Amygdala (tissue), 56 donors: Measurements from ENCODE around the gene ZDHHC3.
A peak's percentile ranks its signal among the peaks of the same experiment; 100 is the strongest.

Source experiments
- DNase-seq, 56 donors: peaks; one replicate each; lab custom pipeline; 2025; lab: John Stamatoyannopoulos, UW

ZDHHC3 gene

DNA sequence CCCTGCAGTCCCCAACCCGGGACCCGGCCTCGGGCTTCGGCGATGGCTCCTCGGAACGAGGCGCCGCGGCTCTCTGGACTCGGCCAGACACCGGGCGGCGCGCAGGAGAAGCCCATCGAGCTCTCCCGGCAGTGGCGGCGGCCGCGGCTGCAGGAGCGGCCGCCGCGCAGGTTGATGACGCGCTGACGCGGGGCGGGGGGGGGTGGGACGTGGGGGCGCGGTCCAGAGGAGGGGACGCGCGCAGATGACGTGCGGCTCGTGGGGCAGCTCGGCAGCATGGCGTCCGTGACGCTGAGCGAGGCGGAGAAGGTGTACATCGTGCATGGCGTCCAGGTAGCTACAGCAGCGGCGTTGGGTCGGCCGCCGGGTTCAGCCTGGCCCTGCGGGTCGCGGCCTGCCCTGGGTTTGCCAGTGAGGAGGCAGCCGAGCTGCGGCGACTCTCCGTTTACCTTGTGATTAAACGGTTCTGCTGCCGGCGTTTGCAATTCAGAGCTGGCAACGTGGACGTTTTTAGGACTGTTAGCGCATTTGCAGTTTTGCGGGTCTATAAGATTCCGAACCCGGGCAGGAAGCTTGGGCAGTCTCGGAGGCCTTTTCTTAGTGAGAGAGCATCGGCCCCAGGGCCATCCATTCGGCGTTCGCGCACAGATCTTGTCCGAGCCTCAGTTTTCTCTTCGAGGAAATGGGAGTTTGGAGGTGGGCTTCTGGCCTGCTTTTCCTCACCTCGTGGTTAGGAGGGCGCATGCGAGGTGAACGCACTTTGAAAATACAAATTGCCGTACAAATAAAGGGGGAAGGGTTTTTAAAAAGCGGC lies at the start of gene ZDHHC3, which contains the start of gene EXOSC7:
TSS of gene ZDHHC3 (minus strand) at position 173 of the 814 bp plus-strand sequence. CDS start 16,738 bp downstream, outside the sequence.
TSS of gene EXOSC7 (plus strand) at position 243 of the 814 bp plus-strand sequence. CDS start at position 277, 34 bp downstream.
- peak in 55 of 56 donors; percentile 27 to 90 (median 75) for DNase-seq

DNA sequence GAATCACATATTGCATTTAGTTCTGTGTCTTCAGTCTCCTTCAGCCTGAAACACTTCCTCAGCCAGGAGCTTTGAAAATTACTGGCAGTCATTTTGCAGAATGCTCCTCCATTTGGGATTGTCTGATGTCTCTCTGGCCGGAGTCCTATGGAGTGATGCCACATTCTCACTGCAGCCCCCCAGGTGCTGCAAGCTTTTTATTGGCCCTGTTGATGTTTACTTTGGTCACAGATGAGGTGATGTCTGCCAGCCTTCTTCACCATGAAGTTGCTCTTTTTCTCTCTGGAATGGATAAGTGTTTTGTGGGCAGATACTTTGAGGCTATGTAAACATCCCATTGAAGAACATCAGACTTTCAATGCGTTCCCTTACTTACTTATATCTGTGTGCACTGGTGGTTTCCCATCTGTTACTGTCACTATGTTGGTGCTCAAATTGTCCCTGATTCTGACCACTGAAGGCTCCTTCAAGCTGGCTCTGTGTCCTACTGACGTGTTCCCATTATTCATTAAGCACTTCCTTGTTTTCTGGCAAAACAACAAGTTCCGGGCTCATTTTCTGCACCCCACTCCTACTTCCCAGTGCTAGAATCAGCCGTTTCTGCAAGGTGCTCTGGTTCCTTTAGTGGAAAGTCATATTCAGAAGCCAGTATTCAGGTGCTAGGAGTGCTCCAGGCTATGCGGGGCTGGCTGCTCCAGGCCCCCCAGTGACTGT lies 48.7 kb upstream of the ZDHHC3 start:
- peak in 2 of 56 donors; percentile 3 to 32 for DNase-seq

GRCh38 chr3:45023675-45024074 lies 47.7 kb upstream of the ZDHHC3 start:
- no peak for DNase-seq

- DNase-seq: no peak
These were observed 45.7 kb upstream of the ZDHHC3 start for GRCh38 chr3:45021524-45022297.

- DNase-seq: no peak
These were observed 44.6 kb upstream of the ZDHHC3 start for GRCh38 chr3:45020534-45020933.

GRCh38 chr3:45017821-45018220 lies 41.8 kb upstream of the ZDHHC3 start:
- DNase-seq: no peak

GRCh38 chr3:45016916-45017315 lies 40.9 kb upstream of the ZDHHC3 start:
- no peak for DNase-seq

- no peak for DNase-seq
These were observed 36.6 kb upstream of the ZDHHC3 start for GRCh38 chr3:45012577-45012976.

DNA sequence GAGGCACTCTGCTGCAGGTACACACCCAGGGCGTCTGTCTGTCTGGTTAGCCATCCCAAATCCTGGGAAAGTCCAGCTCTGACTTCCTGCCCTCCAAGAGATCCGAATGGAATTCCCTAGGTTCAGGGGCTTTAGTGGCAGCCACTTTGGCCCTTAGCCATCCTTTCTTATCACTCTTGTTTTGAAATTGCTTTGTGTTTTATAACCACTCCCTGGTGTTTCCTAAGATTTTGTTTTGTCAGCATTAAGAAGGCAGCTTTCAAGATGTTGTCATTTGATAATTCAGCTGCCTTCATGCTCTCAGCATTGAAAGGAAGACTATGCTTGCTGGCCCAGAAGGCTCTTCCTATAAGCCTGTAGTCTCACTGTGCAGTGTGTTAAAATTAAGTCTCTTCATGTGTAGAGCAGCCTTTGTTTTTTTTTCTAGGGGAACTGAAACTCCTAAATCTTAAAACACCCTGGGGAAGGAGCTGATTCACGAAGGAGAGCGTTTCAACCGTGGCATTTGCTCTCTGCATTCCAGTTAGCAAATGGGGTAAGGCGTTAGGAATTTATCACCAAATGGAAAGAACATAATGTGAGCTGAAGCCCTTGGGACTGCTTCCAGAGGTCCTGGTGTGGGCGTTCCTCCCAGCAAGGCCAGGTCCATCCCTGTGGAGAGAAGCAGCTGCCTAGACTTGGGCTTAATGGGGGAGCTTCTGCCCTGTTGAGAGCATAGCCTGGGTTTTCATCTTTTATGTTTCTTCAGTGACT lies 36.0 kb upstream of the ZDHHC3 start:
- no peak for DNase-seq

DNA sequence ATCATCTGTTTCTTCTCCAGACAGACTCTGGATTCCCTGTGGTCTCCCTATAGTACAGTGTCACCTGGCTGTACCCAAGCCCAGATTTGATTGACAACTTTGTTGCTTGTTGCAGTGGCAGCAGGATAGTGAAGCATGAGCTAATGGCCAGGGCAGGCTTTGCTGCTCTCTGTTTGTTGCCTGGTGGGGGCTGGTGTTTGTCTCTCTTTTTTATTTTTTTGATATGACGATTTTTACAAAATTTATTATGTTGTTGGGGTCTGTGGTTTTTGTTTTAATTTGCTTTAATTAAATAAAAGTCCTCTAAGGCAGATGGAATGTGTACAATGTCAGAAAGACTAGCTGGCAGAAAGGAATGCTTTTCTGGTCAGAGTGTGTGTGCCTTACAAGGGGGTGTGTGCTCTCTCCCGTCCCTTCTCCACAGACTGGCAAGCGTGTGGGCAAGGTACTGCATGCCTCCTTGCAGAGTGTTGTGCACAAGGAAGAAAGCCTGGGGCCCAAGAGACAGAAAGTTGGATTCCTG lies 34.9 kb upstream of the ZDHHC3 start:
- DNase-seq: no peak

GRCh38 chr3:45009868-45010267 lies 33.9 kb upstream of the ZDHHC3 start:
- DNase-seq: no peak

DNA sequence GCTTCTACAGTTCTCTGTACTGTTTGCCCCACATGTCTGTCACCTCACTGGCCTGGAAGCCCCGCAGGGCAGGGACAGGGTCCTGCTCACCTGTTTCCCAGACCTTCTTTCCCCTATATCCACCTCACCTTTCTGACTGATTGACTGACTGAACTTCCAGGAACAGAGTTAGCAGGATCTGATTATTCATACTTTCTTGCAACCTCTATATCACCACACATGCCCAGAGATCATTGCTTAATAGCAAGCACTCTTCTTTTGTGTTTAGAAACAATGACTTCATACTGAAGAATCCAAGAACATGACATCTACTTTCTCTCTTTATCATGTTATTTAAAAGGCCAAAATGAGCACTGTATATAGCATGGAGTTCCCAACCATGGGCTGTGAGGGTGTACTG lies 32.1 kb upstream of the ZDHHC3 start:
- DNase-seq: no peak

DNA sequence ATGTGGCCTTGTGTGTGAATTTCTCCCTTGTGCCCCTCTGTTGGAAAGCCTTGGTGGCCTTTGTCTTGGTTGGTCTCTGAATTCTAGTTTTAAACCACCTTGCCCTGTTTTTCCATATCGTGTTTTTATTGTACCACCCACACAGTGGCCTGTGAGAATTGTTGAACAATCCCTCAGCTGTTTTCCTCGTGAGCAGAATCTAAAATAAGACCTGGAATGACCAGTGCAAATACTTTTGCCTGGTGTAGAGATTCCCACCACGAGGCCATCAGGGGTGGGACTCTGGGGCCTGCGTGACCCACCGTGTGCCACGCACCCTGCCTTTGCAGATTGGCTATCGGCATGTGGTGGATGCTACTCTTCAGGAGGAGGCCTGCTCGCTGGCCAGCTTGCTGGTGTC lies 31.1 kb upstream of the ZDHHC3 start:
- DNase-seq: no peak

DNA sequence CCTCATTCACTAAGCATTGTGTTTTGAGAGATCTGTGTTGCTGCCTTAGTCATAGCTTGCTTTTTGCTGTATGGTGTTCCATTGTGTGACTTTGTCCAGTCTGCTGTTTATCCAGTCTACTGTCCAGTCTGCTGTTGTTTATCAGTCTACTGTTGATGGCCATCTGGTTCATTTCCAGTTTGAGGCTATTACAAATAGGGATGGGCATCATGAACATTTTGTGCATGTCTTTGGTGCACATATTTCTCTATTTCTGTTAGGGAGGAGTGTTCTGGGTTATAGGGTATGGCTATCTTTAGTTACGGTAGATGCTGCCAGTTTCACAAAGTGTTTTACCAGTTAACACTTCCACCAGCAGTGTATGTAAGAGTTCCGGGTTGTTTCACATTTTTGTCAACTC lies 27.9 kb upstream of the ZDHHC3 start:
- DNase-seq: no peak

GRCh38 chr3:45003406-45003805 lies 27.4 kb upstream of the ZDHHC3 start:
- DNase-seq: no peak

DNA sequence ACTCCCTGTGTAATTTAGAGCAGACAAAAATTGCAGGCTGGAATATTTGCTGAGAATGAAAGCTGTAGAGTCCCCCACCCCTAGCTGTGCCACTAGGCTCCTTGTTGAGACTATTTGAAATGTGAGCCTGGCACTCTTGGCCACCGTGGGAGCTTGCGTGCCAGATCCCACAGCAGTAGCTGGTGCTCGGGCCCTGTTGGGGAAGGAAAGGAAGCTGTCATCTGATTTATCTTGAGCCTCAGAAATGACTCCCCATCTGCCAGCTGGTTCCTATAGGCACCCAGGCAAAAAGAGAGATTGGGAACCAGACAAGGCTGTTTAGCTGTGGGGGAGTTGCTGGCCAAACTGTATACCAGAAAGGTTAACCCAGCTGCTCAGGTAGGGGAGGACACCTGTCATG lies 26.7 kb upstream of the ZDHHC3 start:
- no peak for DNase-seq

- no peak for DNase-seq
These were observed 26.2 kb upstream of the ZDHHC3 start for GRCh38 chr3:45002139-45002660.

- no peak for DNase-seq
These were observed 25.8 kb upstream of the ZDHHC3 start for GRCh38 chr3:45001738-45002137.

DNA sequence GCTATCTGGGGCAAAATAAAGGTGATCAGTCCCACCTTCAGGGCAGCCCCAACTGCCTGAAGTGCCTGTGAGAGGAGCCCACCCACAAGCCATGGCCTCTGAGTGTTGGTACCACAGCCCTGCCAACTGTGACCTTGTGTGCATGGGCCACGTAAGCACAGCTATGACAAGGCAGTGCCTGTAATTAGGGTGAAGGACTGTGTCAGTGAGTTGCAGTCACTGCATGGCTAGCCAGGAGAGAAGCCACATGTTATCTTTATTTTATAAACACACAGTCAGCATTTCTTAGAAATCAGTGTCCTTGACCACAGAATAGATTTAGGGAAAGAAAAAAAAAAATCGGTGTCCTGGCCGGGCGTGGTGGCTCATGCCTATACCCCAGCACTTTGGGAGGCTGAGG lies 24.8 kb upstream of the ZDHHC3 start:
- DNase-seq: no peak

GRCh38 chr3:44999782-45000181 lies 23.8 kb upstream of the ZDHHC3 start:
- no peak for DNase-seq
